Neural cell (in vitro differentiated cells): ENCODE data around the gene KRT222. TPM values are rescaled to one million over a fixed set of nuclear protein-coding genes. Genes with fewer than 3 reads are reported as not detected.

ENCODE experiments used
- H2AFZ ChIP-seq: fragments of 200-600, 300-800 bp; sonication (generic), shearing (Covaris generic); 2 replicates; pipeline ENCODE4 v1.6.0; 2014; ENCODE audit warnings: low read depth, mild to moderate bottlenecking, antibody characterized with exemption, low read length, moderate library complexity
- H3F3A ChIP-seq: fragments of 200-600 bp; shearing (Covaris generic); 2 replicates; pipeline ENCODE4 v1.6.1; 2016; ENCODE audit warnings: mild to moderate bottlenecking, moderate library complexity, mixed read lengths, antibody characterized with exemption, low read length; ENCODE audit not compliant: insufficient read depth, poor library complexity, severe bottlenecking
- H3K27ac ChIP-seq: fragments of 200-600, 300-800 bp; sonication (generic), shearing (Covaris generic); 2 replicates; pipeline ENCODE4 v1.5.1; 2014; ENCODE audit warnings: mild to moderate bottlenecking, low read length, moderate library complexity
- H3K27me3 ChIP-seq: fragments of 300-800, 200-600 bp; sonication (generic), shearing (Covaris generic); 2 replicates; pipeline ENCODE4 v1.6.0; 2014; ENCODE audit warnings: mild to moderate bottlenecking, low read depth, low read length, moderate library complexity; ENCODE audit not compliant: insufficient read depth
- H3K36me3 ChIP-seq: fragments of 300-800, 200-600 bp; sonication (generic), shearing (Covaris generic); 2 replicates; pipeline ENCODE4 v1.5.1; 2014; ENCODE audit warnings: mild to moderate bottlenecking, antibody characterized with exemption, low read length, moderate library complexity; ENCODE audit not compliant: insufficient read depth
- H3K4me2 ChIP-seq: fragments of 300-800, 200-600 bp; sonication (generic), shearing (Covaris generic); 2 replicates; pipeline ENCODE4 v1.6.0; 2014; ENCODE audit warnings: mild to moderate bottlenecking, low read length
- H3K4me3 ChIP-seq: fragments of 300-800, 200-600 bp; sonication (generic), shearing (Covaris generic); 2 replicates; pipeline ENCODE4 v1.5.1; 2014; ENCODE audit warnings: mild to moderate bottlenecking, low read length, moderate library complexity
- H3K79me2 ChIP-seq: fragments of 200-600 bp; shearing (Covaris generic); replicated peaks from 2 replicates; pipeline ENCODE4 v1.6.0; 2014; ENCODE audit warnings: mild to moderate bottlenecking, low read length, moderate library complexity; ENCODE audit not compliant: insufficient read depth
- H3K9ac ChIP-seq: fragments of 300-800, 200-600 bp; sonication (generic), shearing (Covaris generic); 2 replicates; pipeline ENCODE4 v1.6.1; 2016; ENCODE audit warnings: mild to moderate bottlenecking, low read length, mixed read lengths
- H3K9me2 ChIP-seq: fragments of 200-600 bp; shearing (Covaris generic); 2 replicates; pipeline ENCODE4 v1.6.1; 2016; ENCODE audit warnings: mild to moderate bottlenecking, low read length, mixed read lengths; ENCODE audit not compliant: insufficient read depth
- H3K9me3 ChIP-seq: fragments of 200-600, 300-800 bp; sonication (generic), shearing (Covaris generic); 2 replicates; pipeline ENCODE4 v1.6.1; 2016; ENCODE audit warnings: mild to moderate bottlenecking, mixed run types, low read length, moderate library complexity, mixed read lengths
- H4K20me1 ChIP-seq: fragments of 200-600 bp; shearing (Covaris generic); 2 replicates; pipeline ENCODE4 v1.6.1; 2016; ENCODE audit warnings: mild to moderate bottlenecking, mixed run types; ENCODE audit not compliant: insufficient read depth
- CTCF ChIP-seq: fragments of 450-650 bp; IDR thresholded peaks from 2 replicates; pipeline ENCODE4 v1.5.1; 2014; ENCODE audit warnings: antibody characterized with exemption, mild to moderate bottlenecking, moderate library complexity; ENCODE audit not compliant: poor library complexity, severe bottlenecking
- EP300 ChIP-seq: fragments of 450-650 bp; conservative IDR thresholded peaks from 2 replicates; pipeline ENCODE4 v1.6.1; 2014; ENCODE audit warnings: antibody characterized with exemption, mild to moderate bottlenecking, moderate library complexity; ENCODE audit not compliant: poor library complexity, severe bottlenecking
- EZH2 ChIP-seq: fragments of 200-600, 300-800 bp; shearing (Covaris generic), sonication (generic); IDR thresholded peaks from 2 replicates; pipeline ENCODE4 v1.6.1; 2014; ENCODE audit warnings: antibody characterized with exemption, low read length, borderline replicate concordance, mild to moderate bottlenecking; ENCODE audit not compliant: insufficient read depth, poor library complexity, severe bottlenecking
- MXI1 ChIP-seq: fragments of 450-650 bp; conservative IDR thresholded peaks from 2 replicates; pipeline ENCODE4 v1.6.1; 2014; ENCODE audit warnings: antibody characterized with exemption, mild to moderate bottlenecking; ENCODE audit not compliant: poor library complexity, severe bottlenecking
- POLR2AphosphoS5 ChIP-seq: IDR thresholded peaks from 2 replicates; pipeline ENCODE4 v1.6.1; 2012
- RAD21 ChIP-seq: fragments of 450-650 bp; conservative IDR thresholded peaks from 2 replicates; pipeline ENCODE4 v1.6.1; 2014; ENCODE audit warnings: antibody characterized with exemption, mild to moderate bottlenecking, moderate library complexity
- SMC3 ChIP-seq: fragments of 450-650 bp; conservative IDR thresholded peaks from 2 replicates; pipeline ENCODE4 v1.6.1; 2014; ENCODE audit warnings: antibody characterized with exemption, mild to moderate bottlenecking, moderate library complexity; ENCODE audit not compliant: poor library complexity
- TAF1 ChIP-seq: IDR thresholded peaks from 2 replicates; pipeline ENCODE4 v1.6.1; 2012; ENCODE audit warnings: low read depth
- polyA plus RNA-seq: library from polyadenylated mRNA; depleted of rRNA; stranded (reverse); fragments of >200 nt; gene quantifications from 2 replicates; pipeline ENCODE4 v1.2.3, GENCODE V29; 2014
- TF ChIP-seq, protein P1 (sequence below): IDR thresholded peaks from 2 replicates; pipeline ENCODE4 v1.6.1; 2012; ENCODE audit warnings: borderline replicate concordance

The KRT222 gene
- polyA plus RNA-seq, 1 donor from 2014 or later: 15.1 TPM

DNA sequence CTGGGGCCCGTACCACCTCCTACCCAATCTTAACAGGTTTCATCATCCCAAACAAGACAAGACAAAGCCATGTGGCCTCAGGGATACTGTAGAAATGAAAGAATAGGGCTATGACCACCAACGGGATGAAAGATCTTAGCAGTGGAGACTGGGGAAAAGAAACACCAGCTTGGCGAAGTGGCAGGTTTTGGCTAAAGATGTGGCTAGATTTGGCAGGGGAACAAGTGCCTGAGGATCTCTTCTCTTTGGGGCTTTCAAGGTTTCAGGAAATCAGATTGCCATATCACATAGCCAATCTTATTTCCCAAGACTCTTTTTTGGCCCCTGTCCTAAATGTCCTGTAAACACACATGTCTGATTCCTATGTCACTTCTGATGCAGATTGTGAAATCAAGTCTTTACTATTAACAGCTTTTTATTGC lies 31.7 kb upstream of the KRT222 start (continued):
- TF ChIP-seq, protein P1, sequence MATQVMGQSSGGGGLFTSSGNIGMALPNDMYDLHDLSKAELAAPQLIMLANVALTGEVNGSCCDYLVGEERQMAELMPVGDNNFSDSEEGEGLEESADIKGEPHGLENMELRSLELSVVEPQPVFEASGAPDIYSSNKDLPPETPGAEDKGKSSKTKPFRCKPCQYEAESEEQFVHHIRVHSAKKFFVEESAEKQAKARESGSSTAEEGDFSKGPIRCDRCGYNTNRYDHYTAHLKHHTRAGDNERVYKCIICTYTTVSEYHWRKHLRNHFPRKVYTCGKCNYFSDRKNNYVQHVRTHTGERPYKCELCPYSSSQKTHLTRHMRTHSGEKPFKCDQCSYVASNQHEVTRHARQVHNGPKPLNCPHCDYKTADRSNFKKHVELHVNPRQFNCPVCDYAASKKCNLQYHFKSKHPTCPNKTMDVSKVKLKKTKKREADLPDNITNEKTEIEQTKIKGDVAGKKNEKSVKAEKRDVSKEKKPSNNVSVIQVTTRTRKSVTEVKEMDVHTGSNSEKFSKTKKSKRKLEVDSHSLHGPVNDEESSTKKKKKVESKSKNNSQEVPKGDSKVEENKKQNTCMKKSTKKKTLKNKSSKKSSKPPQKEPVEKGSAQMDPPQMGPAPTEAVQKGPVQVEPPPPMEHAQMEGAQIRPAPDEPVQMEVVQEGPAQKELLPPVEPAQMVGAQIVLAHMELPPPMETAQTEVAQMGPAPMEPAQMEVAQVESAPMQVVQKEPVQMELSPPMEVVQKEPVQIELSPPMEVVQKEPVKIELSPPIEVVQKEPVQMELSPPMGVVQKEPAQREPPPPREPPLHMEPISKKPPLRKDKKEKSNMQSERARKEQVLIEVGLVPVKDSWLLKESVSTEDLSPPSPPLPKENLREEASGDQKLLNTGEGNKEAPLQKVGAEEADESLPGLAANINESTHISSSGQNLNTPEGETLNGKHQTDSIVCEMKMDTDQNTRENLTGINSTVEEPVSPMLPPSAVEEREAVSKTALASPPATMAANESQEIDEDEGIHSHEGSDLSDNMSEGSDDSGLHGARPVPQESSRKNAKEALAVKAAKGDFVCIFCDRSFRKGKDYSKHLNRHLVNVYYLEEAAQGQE: no peak

- no peak overlapping the region for H2AFZ ChIP-seq
- H3K79me2 ChIP-seq: no peaks in the 10 kb centered on the region
- H3F3A ChIP-seq: no peaks in the 10 kb centered on the region
- H3K9me3 ChIP-seq: no peaks in the 10 kb centered on the region
- no peak overlapping the region for H3K9ac ChIP-seq
- no peaks in the 10 kb centered on the region for H4K20me1 ChIP-seq
- no peak overlapping the region for H3K27ac ChIP-seq
- no peaks in the 10 kb centered on the region for H3K9me2 ChIP-seq
- H3K4me2 ChIP-seq: no peak overlapping the region
- no peaks in the 10 kb centered on the region for H3K27me3 ChIP-seq
- no peak overlapping the region for H3K4me3 ChIP-seq
- no peak for TF ChIP-seq RAD21
- TF ChIP-seq, protein P1: no peak
- TF ChIP-seq EZH2: no peak
- no peak for TF ChIP-seq SMC3
- no peak for TF ChIP-seq CTCF
- TF ChIP-seq TAF1: no peak
- TF ChIP-seq EP300: no peak
- no peak for TF ChIP-seq POLR2AphosphoS5
- no peak for TF ChIP-seq MXI1
- no peaks in the 10 kb centered on the region for H3K36me3 ChIP-seq
These were observed 31.0 kb upstream of the KRT222 start for GRCh38 chr17:40695874-40696472.
